Sigmoid colon (tissue), 7 donors: Measurements from ENCODE around the gene CLEC20A. TPM values are rescaled to one million over a fixed set of nuclear protein-coding genes. Genes with fewer than 3 reads are reported as not detected.

Source experiments
- DNase-seq: peaks from one replicate; pipeline ENCODE4 v3.0.0-alpha.2; 2019
- H3K27ac ChIP-seq, 4 donors: fragments of 200-600 bp; sonication (generic); one replicate each; pipeline ENCODE4 v1.5.1; 2016 to 2019; ENCODE audit warnings: mild to moderate bottlenecking in 1 of 4
- H3K27me3 ChIP-seq, 3 donors: fragments of 200-600 bp; sonication (generic); one replicate each; pipeline ENCODE4 v1.5.1; 2019; ENCODE audit warnings: mild to moderate bottlenecking in 1 of 3
- H3K36me3 ChIP-seq, 4 donors: fragments of 200-600 bp; sonication (generic); one replicate each; pipeline ENCODE4 v1.5.1; 2016 to 2019
- H3K4me1 ChIP-seq, 4 donors: fragments of 200-600 bp; sonication (generic); one replicate each; pipeline ENCODE4 v1.5.1; 2017 to 2019
- H3K4me3 ChIP-seq, 4 donors: fragments of 200-600 bp; sonication (generic); one replicate each; pipeline ENCODE4 v1.5.1; 2017 to 2019; ENCODE audit warnings: mild to moderate bottlenecking in 2 of 4, moderate library complexity in 1 of 4
- H3K9me3 ChIP-seq, 4 donors: fragments of 200-600 bp in 3 of 4; sonication (generic) in 3 of 4; one replicate each; pipeline versions ENCODE4 v1.5.1 to v1.6.1; 2013 to 2019
- EP300 ChIP-seq, 4 donors: sonication (generic); formaldehyde crosslinking; IDR thresholded peaks; one replicate each; pipeline ENCODE4 v1.6.1; 2017; ENCODE audit warnings: antibody characterized with exemption in 4 of 4
- POLR2A ChIP-seq, 2 donors: fragments of 450-650 bp; IDR thresholded peaks; one replicate each; pipeline ENCODE4 v1.6.1; 2016; ENCODE audit warnings: antibody characterized with exemption in 2 of 2, mild to moderate bottlenecking in 2 of 2, moderate library complexity in 2 of 2
- POLR2AphosphoS5 ChIP-seq, 4 donors: sonication (generic); formaldehyde crosslinking; IDR thresholded peaks; one replicate each; pipeline ENCODE4 v1.6.1; 2017; ENCODE audit warnings: antibody characterized with exemption in 4 of 4
- WGBS, 2 donors: extraction: QIAGEN DNeasy Blood & Tissue Kit; methylation state at CpG; one replicate each; pipeline ENCODE4 v1.1.7; 2013; 5-methylcytosine and 5-hydroxymethylcytosine counted together
- intact Hi-C: fragments of 100-400 bp; cut with DNase I; formaldehyde crosslinking; loops from one replicate; pipeline ENCODE4 v1.15.1; 2023
- polyA plus RNA-seq, 3 donors: library from polyadenylated mRNA; stranded (reverse); fragments of 200-250 nt; gene quantifications; one replicate each; pipeline ENCODE4 v1.2.3, GENCODE V29; 2013
- total RNA-seq, 4 donors: library from RNA; depleted of rRNA; stranded (reverse); fragments of >200 nt; gene quantifications; one replicate each; pipeline ENCODE4 v1.1.0, GENCODE V29; 2016
- TF ChIP-seq, protein P1 (sequence below), 4 experiments: fragments of 450-650 bp in 3 of 4; fragments of 200-600 bp in 1 of 4; IDR thresholded peaks; one replicate each; pipeline ENCODE4 v1.5.1; 2016 to 2019; ENCODE audit warnings: antibody characterized with exemption in 4 of 4, mild to moderate bottlenecking in 3 of 4, moderate library complexity in 2 of 4
- donor health status: healthy with polysubstance abuse.
- donor health status: Bipolar disorder and iron deficiency.
- donor health status: healthy.

Gene CLEC20A
- total and polyA plus RNA-seq, 7 donors: 1.3 TPM; not detected in 6

- DNase-seq: peak; percentile 56
- intact Hi-C loops: loop anchor here (10.0 kb wide), 1 partner anchor 826 kb away; the partner anchor contains the start of gene AXDND1
- 91 to 93% methylated on average over 7 of the region's 7 CpGs for WGBS, 2 donors
- H3K9me3 ChIP-seq: no peaks in the 10 kb centered on the region
- no peak for TF ChIP-seq POLR2AphosphoS5 (IDR thresholded peaks at IDR 0.05)
- TF ChIP-seq EP300 (IDR thresholded peaks at IDR 0.05): no peak
- no peak for TF ChIP-seq POLR2A (IDR thresholded peaks at IDR 0.05)
- TF ChIP-seq, protein P1, sequence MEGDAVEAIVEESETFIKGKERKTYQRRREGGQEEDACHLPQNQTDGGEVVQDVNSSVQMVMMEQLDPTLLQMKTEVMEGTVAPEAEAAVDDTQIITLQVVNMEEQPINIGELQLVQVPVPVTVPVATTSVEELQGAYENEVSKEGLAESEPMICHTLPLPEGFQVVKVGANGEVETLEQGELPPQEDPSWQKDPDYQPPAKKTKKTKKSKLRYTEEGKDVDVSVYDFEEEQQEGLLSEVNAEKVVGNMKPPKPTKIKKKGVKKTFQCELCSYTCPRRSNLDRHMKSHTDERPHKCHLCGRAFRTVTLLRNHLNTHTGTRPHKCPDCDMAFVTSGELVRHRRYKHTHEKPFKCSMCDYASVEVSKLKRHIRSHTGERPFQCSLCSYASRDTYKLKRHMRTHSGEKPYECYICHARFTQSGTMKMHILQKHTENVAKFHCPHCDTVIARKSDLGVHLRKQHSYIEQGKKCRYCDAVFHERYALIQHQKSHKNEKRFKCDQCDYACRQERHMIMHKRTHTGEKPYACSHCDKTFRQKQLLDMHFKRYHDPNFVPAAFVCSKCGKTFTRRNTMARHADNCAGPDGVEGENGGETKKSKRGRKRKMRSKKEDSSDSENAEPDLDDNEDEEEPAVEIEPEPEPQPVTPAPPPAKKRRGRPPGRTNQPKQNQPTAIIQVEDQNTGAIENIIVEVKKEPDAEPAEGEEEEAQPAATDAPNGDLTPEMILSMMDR (IDR thresholded peaks at IDR 0.05): no peak
- H3K27me3 ChIP-seq: no peaks in the 10 kb centered on the region
- peaks cover 0 to 35% (median 25%) of the 10 kb centered on the region in 4 donors for H3K4me1 ChIP-seq
- H3K4me3 ChIP-seq: no peak overlapping the region
- H3K36me3 ChIP-seq: no peaks in the 10 kb centered on the region
- H3K27ac ChIP-seq: no peak overlapping the region
Observed at GRCh38 chr1:178539291-178539690, 42.5 kb upstream of the CLEC20A start.

DNA sequence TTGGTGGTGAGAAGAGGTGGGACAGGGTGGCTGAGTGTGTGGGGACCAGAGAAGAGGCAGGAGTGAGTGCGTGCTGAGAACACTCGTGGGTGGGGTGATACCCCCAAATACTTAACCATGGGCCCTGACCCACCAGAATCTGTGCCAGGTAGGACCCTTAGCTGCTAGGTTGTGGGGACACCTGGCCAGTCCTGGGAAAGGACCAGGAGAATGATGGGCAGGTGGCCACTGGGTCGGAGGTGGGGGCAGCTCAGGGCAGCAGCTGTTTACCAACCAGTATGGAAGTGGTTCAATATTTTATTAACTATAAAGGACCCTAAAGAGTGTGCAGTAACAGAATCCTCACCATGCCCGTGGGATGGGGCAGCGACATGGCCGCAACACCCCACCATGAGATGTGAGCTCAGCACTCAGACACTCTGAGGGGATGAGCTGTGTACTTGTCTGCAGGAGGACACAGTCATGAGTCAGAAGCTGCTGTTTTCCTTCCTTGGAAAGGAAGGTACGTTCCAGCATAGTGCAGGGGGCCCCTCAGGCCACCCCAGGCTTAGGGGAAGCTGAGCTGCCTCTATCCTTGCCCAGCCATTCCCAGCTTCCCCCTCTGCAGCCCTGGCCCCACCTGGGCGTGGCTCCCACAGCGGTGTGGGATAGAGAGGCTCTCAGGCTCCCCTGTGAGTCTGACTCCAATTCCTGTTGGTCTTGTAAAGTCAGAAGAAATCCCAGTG is 41.6 kb upstream of the CLEC20A start:
- Histone ChIP-seq H3K36me3 (no peaks in the 10 kb centered on the region), H3K4me3 (no peak overlapping the region), H3K4me1 (peaks cover 0 to 26% (median 18%) of the 10 kb centered on the region in 4 donors), H3K27me3 (no peaks in the 10 kb centered on the region), H3K27ac (no peak overlapping the region), H3K9me3 (no peaks in the 10 kb centered on the region)
- intact Hi-C loops: loop anchor here (10.0 kb wide), 1 partner anchor 826 kb away; the partner anchor contains the start of gene AXDND1
- DNase-seq: peak; percentile 50
- no peak for TF ChIP-seq EP300 (IDR thresholded peaks at IDR 0.05)
- no peak for TF ChIP-seq POLR2AphosphoS5 (IDR thresholded peaks at IDR 0.05)
- no peak for TF ChIP-seq POLR2A (IDR thresholded peaks at IDR 0.05)
- TF ChIP-seq, protein P1 (IDR thresholded peaks at IDR 0.05): no peak
- 65 to 76% methylated on average over 9 of the region's 9 CpGs for WGBS, 2 donors

- peak; percentile 56 for DNase-seq
- H3K27ac ChIP-seq: peak overlapping the region in 2 of 4 donors; percentile 9 to 62
- H3K27me3 ChIP-seq: no peaks in the 10 kb centered on the region
- H3K4me1 ChIP-seq: peaks cover 0 to 23% (median 17%) of the 10 kb centered on the region in 4 donors
- TF ChIP-seq POLR2A (IDR thresholded peaks at IDR 0.05) (no peak), EP300 (IDR thresholded peaks at IDR 0.05) (no peak), POLR2AphosphoS5 (IDR thresholded peaks at IDR 0.05) (no peak)
- TF ChIP-seq, protein P1 (IDR thresholded peaks at IDR 0.05): no peak
- intact Hi-C loops: loop anchor here (10.0 kb wide), 1 partner anchor 827 kb away; the partner anchor contains the start of gene AXDND1
- H3K9me3 ChIP-seq: no peaks in the 10 kb centered on the region
- no peak overlapping the region for H3K4me3 ChIP-seq
- 61 to 79% methylated on average over 20 of the region's 20 CpGs for WGBS, 2 donors
- no peaks in the 10 kb centered on the region for H3K36me3 ChIP-seq
Observed at GRCh38 chr1:178537382-178538090, 40.8 kb upstream of the CLEC20A start.

GRCh38 chr1:178536844-178537371 is 40.1 kb upstream of the CLEC20A start:
- Histone ChIP-seq H3K27me3 (no peaks in the 10 kb centered on the region), H3K27ac (peak overlapping the region in 2 of 4 donors; percentile 9 to 62), H3K9me3 (no peaks in the 10 kb centered on the region), H3K4me3 (no peak overlapping the region), H3K4me1 (peaks cover 0 to 25% (median 22%) of the 10 kb centered on the region in 4 donors), H3K36me3 (no peaks in the 10 kb centered on the region)
- TF ChIP-seq POLR2A (IDR thresholded peaks at IDR 0.05) (no peak), POLR2AphosphoS5 (IDR thresholded peaks at IDR 0.05) (peak in 1 of 4 donors; percentile 6)
- WGBS, 2 donors: 15 to 62% methylated on average over 7 of the region's 7 CpGs
- intact Hi-C loops: loop anchor here (10.0 kb wide), 1 partner anchor 828 kb away; the partner anchor contains the start of gene AXDND1
- DNase-seq: peak; percentile 79
